Right atrium auricular region (tissue), 2 donors: Measurements from ENCODE around the gene MB. TPM values are rescaled to one million over a fixed set of nuclear protein-coding genes. Genes with fewer than 3 reads are reported as not detected.
A peak's percentile ranks its signal among the peaks of the same experiment; 100 is the strongest.

Experiments
- DNase-seq: peaks from one replicate; pipeline ENCODE4 v3.0.0-alpha.2; 2019; ENCODE audit warnings: low spot score
- H3K27ac ChIP-seq, 2 donors: fragments of 200-600 bp; sonication (generic); 1 replicate in 1 of 2; 2 replicates in 1 of 2; pipeline ENCODE4 v1.5.1; 2016 to 2019
- H3K27me3 ChIP-seq, 2 donors: fragments of 200-600 bp; sonication (generic); one replicate each; pipeline versions ENCODE4 v1.5.1 to v1.6.0; 2017 to 2019
- H3K36me3 ChIP-seq: fragments of 200-600 bp; sonication (generic); one replicate; pipeline ENCODE4 v1.5.1; 2016
- H3K4me1 ChIP-seq, 2 donors: fragments of 200-600 bp; sonication (generic); one replicate each; pipeline versions ENCODE4 v1.5.1 to v1.6.0; 2017 to 2019
- H3K4me3 ChIP-seq, 2 donors: fragments of 200-600 bp; sonication (generic); 1 replicate in 1 of 2; 2 replicates in 1 of 2; pipeline ENCODE4 v1.5.1; 2017 to 2019; ENCODE audit warnings: mild to moderate bottlenecking in 1 of 2, moderate library complexity in 1 of 2
- H3K9me3 ChIP-seq, 2 donors: fragments of 200-600 bp; sonication (generic); one replicate each; pipeline ENCODE4 v1.5.1; 2019
- CTCF ChIP-seq, 2 donors: fragments of 200-600 bp; sonication (generic); IDR thresholded peaks; one replicate each; pipeline ENCODE4 v1.5.1; 2019; ENCODE audit warnings: antibody characterized with exemption in 2 of 2
- total RNA-seq, 2 donors: library from RNA; depleted of rRNA; stranded (reverse); fragments of >200 nt; gene quantifications; one replicate each; pipeline ENCODE4 v1.1.0, GENCODE V29; 2016

MB gene
- total RNA-seq, 2 donors from 2014 or later, result 6,650 to 9,762 TPM

- no peak for DNase-seq
- no peak for TF ChIP-seq CTCF (IDR thresholded peaks at IDR 0.05)
- peaks cover 0 to 86% of the 10 kb centered on the region in 2 donors for H3K4me1 ChIP-seq
Observed at GRCh38 chr22:35592418-35592967, 24.6 kb downstream of the MB start.

GRCh38 chr22:35591714-35592417 lies 25.3 kb downstream of the MB start:
- H3K27ac ChIP-seq, result peak overlapping the region; percentile 82 to 86

More at GRCh38 chr22:35592418-35592967, 24.6 kb downstream of the MB start:
- Histone ChIP-seq H3K36me3 (no peaks in the 10 kb centered on the region), H3K9me3 (no peaks in the 10 kb centered on the region), H3K27ac (peak overlapping the region; percentile 82 to 86), H3K27me3 (no peaks in the 10 kb centered on the region), H3K4me3 (no peak overlapping the region)

GRCh38 chr22:35590634-35591295 lies 26.4 kb downstream of the MB start:
- DNase-seq, result no peak
- no peaks in the 10 kb centered on the region for H3K9me3 ChIP-seq
- no peak for TF ChIP-seq CTCF (IDR thresholded peaks at IDR 0.05)
- H3K36me3 ChIP-seq, result no peaks in the 10 kb centered on the region
- H3K4me3 ChIP-seq, result no peak overlapping the region
- H3K4me1 ChIP-seq, result peaks cover 0 to 83% of the 10 kb centered on the region in 2 donors
- H3K27me3 ChIP-seq, result no peaks in the 10 kb centered on the region
- H3K27ac ChIP-seq, result peak overlapping the region; percentile 82 to 86

More at GRCh38 chr22:35591714-35592417, 25.3 kb downstream of the MB start:
- Histone ChIP-seq H3K36me3 (no peaks in the 10 kb centered on the region), H3K4me3 (no peak overlapping the region), H3K4me1 (peaks cover 0 to 87% of the 10 kb centered on the region in 2 donors), H3K27me3 (no peaks in the 10 kb centered on the region), H3K9me3 (no peaks in the 10 kb centered on the region)
- DNase-seq, result no peak
- no peak for TF ChIP-seq CTCF (IDR thresholded peaks at IDR 0.05)

GRCh38 chr22:35589756-35590093 lies 27.4 kb downstream of the MB start:
- H3K27me3 ChIP-seq, result no peaks in the 10 kb centered on the region
- H3K4me3 ChIP-seq, result no peak overlapping the region
- TF ChIP-seq CTCF (IDR thresholded peaks at IDR 0.05), result no peak
- no peak for DNase-seq
- H3K27ac ChIP-seq, result peak overlapping the region; percentile 82 to 86
- H3K4me1 ChIP-seq, result peaks cover 0 to 75% of the 10 kb centered on the region in 2 donors
- H3K9me3 ChIP-seq, result no peaks in the 10 kb centered on the region
- H3K36me3 ChIP-seq, result no peaks in the 10 kb centered on the region

GRCh38 chr22:35589071-35589755 lies 27.9 kb downstream of the MB start:
- peak; percentile 74 for DNase-seq
- no peaks in the 10 kb centered on the region for H3K9me3 ChIP-seq
- H3K27ac ChIP-seq, result peak overlapping the region; percentile 82 to 86
- H3K4me3 ChIP-seq, result no peak overlapping the region
- no peak for TF ChIP-seq CTCF (IDR thresholded peaks at IDR 0.05)
- peaks cover 0 to 70% of the 10 kb centered on the region in 2 donors for H3K4me1 ChIP-seq
- no peaks in the 10 kb centered on the region for H3K36me3 ChIP-seq
- no peaks in the 10 kb centered on the region for H3K27me3 ChIP-seq
